GM11168 (cell line): Measurements from ENCODE around the gene TMEM178B.
"Not testable (repeated sequence)": the region's sequence is repeated elsewhere in the genome, so short reads cannot be mapped to it uniquely, and the experiment has no call there.

Source experiments
- in situ Hi-C: fragments of 300-500 bp; cut with MboI; formaldehyde crosslinking; loops from one replicate; pipeline ENCODE4 v1.12.0; 2022; ENCODE audit warnings: low sequenced_read_pairs; ENCODE audit not compliant: unreplicated experiment

Gene TMEM178B

GRCh38 chr7:141132671-141133070 lies 58.8 kb downstream of the TMEM178B start:
- in situ Hi-C loops = no loop called here

GRCh38 chr7:141133646-141134045 lies 59.8 kb downstream of the TMEM178B start:
- in situ Hi-C loops = no loop called here

DNA sequence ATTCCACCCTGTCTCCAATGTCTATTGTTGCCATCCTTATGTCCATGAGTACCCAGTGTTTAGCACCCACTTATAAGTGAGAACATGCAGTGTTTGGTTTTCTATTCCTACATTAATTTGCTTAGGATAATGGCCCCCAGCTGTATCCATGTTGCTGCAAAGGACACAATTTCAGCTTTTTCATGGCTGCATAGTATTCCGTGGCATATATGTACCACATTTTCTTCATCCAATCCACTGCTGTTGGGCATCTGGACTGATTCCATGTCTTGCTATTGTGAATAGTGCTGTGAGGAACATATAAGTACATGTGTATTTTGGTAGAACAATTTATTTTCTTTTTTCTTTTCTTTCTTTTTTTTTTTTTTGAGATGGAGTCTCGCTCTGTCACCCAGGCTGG lies 68.2 kb downstream of the TMEM178B start:
- in situ Hi-C loops = no loop called here

GRCh38 chr7:141144921-141145629 lies 71.2 kb downstream of the TMEM178B start:
- in situ Hi-C loops = no loop called here

DNA sequence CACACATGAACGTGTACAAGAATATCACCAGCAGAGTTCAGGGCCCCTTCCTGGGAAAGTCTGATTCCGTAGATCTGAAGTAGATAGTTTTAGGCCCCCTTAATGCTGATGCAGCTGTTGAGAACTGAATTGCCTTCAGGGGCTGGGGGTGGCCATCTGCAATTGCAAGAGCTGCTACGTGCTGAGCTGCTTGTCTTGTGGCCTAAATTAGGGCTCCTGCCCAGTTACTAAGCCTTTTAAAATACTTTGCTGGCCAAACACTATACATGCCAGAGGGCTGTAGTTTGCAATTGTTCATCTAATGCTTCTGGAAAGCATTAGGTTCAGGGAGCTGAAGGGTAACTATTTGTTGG lies 71.7 kb downstream of the TMEM178B start:
- in situ Hi-C loops = no loop called here

DNA sequence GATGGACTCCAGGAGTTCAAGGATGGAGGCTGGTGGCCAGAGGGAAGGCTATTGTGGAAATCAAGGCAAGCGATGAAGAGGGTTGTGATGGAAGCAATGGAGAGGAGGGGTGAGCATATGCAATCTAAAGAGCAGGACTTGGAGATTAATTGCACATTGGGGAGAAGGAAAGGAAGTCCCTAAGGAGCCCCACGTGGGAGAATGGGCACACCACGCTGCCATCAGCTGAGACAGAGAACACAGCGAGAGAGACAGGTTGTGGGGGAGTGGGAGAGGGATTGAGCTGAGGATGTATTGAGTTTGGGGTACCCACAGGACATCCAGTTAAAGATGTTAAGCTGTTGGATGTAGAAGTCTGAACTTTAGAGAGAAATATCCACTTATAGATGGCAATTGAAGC lies 73.6 kb downstream of the TMEM178B start:
- in situ Hi-C loops = no loop called here

DNA sequence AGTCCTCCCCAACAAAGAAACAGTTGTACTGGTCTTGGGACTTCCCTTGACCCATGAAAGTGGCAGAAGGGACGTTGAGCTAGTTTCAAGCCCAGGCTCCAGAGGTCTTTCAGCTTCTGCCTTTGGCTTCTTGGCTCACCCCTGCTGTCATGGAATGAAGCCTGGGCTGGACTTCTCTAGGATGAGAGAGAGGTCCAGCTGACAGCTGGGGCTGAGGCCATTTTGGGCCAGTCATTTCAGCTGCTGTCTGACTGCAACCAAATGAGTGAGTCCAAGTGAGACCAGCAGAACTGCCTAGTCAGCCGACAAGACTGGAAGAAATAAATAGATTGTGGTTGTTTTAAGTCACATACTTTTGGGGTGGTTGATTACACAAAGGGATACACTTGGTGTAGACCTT lies 76.6 kb downstream of the TMEM178B start:
- in situ Hi-C loops = no loop called here

DNA sequence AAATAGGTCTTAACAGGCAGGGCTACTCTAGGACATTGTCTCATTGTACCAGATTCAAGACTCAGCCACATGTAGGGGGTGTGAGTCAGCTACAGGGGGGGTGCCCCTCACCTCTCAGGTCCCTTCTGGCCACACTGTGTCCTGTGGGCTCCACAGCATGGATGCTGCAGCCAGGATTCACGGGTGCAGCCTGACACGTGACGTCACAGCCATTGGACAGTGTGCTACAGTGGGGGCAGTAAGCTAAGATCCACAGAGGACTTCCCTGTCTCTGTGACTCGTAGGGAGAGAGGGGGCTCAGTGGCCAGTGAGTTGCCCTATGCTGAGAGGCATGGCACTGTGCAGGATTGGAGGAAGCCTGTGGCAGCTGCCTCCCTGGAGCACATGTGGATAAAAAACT lies 77.9 kb downstream of the TMEM178B start:
- in situ Hi-C loops = no loop called here

- in situ Hi-C loops = no loop called here
These were observed 79.4 kb downstream of the TMEM178B start for GRCh38 chr7:141153231-141153630.

GRCh38 chr7:141154131-141154732 lies 80.4 kb downstream of the TMEM178B start:
- in situ Hi-C loops = no loop called here

GRCh38 chr7:141156407-141156806 lies 82.5 kb downstream of the TMEM178B start:
- in situ Hi-C loops = no loop called here

GRCh38 chr7:141157138-141157765 lies 83.4 kb downstream of the TMEM178B start:
- in situ Hi-C loops = no loop called here

DNA sequence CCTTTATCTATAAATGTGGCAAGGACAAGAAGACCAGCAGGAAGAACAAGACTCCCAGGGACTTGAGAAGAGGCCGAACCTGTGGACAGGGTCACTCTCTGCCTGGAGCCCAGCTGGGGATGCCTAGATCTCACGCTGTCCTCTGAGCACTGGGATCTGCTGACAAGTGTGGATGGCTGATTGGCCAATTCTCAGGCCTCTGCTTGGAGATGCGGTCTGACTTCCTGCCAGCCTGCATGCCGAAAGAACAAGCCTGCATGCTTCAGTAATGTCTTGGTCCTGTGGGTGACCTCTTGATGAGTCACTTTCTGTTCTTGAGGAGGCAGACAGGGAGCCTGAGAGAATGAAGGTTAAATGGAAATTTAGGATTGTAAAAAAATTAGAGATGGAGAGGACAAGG lies 84.7 kb downstream of the TMEM178B start:
- in situ Hi-C loops = no loop called here

DNA sequence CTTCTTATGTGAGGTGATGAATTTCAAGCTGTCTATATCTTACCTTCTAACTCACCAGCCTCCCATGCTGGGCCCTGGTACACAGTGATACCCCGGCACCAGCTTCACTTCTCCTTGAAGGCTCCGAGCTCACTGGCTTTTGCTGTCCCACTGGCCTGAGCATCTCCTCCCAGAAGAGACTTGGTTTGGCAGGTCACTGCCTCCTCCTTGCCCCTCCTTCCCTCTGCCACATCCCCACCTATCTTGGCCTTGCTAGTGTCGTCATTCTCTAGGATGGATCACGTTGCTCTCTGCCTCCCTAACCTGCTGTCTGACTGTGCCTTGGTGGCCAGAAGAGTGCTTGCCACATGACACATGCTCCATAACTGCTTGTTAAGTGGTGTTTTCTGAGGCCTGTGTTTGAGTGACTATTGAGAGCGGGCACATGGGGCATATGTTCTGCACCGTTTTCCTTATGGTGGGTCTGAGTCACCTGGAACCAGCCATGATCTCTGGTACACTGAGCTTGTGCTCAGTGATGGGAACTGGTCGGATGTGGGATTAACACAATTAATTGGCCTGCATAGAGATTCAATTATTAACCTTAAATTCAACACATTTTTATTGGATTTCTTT lies 86.5 kb downstream of the TMEM178B start:
- in situ Hi-C loops = no loop called here

- in situ Hi-C loops = no loop called here
These were observed 88.0 kb downstream of the TMEM178B start for GRCh38 chr7:141161550-141162535.

DNA sequence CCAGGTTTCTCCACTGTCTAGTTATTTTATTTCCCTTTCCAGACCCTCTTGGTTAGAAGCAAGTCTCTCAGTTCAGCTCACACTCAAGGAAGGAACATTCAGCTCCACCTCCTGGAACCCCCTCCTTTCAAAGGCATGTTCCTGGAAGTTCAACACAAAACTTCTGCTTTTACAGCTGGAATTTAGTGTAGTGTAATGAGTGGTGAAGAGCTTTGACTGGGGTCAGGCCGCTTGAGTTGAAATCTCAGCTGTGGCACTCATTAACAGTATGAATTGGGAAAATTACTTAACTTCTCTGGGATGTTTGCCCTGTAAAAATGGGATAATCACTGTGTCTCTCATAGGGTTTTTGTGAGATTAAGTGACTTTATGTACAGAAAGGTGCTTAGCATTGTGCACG lies 91.7 kb downstream of the TMEM178B start:
- in situ Hi-C loops = no loop called here

GRCh38 chr7:141166926-141167325 lies 93.1 kb downstream of the TMEM178B start:
- in situ Hi-C loops = no loop called here

DNA sequence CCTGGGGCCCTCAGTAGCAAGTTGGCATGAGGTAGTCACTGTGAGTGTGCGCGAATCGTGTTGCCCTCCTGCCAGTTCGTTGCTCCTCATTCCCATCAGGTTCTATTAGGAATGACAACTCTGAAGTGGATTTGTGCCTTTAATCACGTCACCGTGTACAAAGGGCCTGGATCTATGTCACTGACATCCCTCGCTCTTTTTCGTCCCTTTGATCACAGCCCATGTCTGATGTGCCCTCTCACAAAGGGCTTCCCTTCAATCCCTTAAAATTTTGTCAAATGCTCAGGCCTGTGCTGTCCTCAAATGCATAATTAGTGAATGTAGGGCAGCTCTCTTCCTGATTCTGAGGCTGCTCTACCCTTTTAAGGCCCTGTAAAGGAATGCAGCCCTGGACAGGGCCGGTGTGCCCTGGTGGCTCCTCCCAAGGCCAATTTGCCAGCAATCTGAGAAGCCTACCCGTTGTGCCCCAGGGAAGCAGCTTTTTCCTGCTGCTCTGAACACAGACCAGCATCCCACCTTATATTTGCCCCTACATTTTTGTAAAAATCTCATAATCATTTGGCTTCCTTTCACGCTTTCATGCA lies 93.6 kb downstream of the TMEM178B start:
- in situ Hi-C loops = no loop called here

DNA sequence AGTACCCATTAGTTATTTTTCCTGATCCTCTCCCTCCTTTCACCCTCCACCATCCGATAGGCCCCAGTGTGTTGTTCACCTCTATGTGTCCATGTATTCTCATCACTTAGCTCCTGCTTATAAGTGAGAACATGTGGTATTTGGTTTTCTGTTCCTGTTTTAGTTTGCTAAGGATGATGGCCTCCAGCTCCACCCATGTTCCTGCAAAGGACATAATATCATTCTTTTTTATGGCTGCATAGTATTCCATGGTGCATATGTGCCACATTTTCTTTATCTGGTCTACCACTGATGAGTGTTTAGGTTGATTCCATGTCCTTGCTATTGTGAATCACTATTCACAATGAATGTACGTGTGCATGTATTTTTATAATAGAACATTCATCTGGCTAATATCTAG lies 95.3 kb downstream of the TMEM178B start:
- in situ Hi-C loops = not testable (repeated sequence)

DNA sequence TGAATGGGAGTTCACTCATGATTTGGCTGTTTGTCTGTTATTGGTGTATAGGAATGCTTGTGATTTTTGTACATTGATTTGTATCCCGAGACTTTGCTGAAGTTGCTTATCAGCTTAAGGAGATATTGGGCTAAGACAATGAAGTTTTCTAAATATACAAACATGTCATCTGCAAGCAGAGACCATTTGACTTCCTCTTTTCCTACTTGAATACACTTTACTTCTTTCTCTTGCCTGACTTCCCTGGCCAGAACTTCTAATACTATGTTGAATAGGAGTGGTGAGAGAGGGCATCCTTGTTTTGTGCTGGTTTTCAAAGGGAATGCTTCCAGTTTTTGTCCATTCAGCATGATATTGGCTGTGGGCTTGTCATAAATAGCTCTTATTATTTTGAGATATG lies 101.9 kb downstream of the TMEM178B start:
- in situ Hi-C loops = not testable (repeated sequence)
